Measurements from ENCODE around the gene TRIM48. TPM values are rescaled to one million over a fixed set of nuclear protein-coding genes. Genes with fewer than 3 reads are reported as not detected.
"Not testable (repeated sequence)": the region's sequence is repeated elsewhere in the genome, so short reads cannot be mapped to it uniquely, and the experiment has no call there.

TRIM48 gene
- total RNA-seq: under 1 TPM in 1 of 8 experiments, not detected in 7; 0.38 TPM

DNA sequence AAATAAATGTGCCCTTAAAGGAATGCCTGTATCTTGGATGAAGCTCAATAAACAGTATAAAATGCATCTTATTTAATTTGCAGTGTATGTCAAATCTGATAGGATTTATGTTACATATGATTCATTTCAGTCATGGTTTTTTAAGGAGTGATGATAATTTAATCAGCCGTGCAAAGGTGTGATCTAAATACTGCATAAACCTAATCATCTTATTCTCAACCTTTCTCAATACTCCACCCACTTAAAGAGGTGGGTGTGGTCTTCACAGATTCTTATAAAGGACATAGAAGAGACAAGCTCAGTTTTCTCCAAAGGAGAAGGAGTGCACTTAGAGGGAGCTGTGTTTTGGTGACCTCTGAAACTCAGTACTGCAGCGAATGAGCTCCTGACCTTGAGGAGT lies at the start of gene TRIM48:
Gene TRIM48 (plus strand): TSS at position 301 of the 400 bp plus-strand sequence. CDS start 113 bp downstream, outside the sequence.
- H3K4me1 ChIP-seq (replicated peaks in 1 of 2); H3K4me3 ChIP-seq; in situ Hi-C loops (cut with MboI; ENCODE audit: low pct_unique_long_range_greater_than_20kb in 2 of 9, low sequenced_read_pairs in 9 of 9, unreplicated experiment in 9 of 9); H3K27ac ChIP-seq; ATAC-seq (replicated peaks in 6 of 8): not testable (repeated sequence)
- WGBS, 10 experiments: 0 to 40% (median 20%) methylated on average over 1 to 2 of the region's 2 CpGs; no CpG with 5 or more reads in 3 of the 10 experiments

DNA sequence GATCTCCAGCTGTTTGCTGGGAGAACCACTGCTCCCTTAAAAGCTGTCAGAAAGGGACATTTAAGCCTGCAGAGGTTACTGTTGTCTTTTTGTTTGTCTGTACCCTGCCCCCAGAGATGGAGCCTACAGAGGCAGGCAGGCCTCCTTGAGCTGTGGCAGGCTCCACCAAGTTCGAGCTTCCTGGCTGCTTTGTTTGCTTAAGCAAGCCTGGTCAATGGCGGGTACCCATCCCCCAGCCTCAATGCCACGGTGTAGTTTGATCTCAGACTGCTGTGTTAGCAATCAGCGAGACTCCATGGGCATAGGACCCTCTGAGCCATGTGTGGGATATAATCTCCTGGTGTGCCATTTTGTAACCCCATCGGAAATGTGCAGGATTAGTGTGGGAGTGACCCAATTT lies 23.6 kb upstream of the TRIM48 start:
- H3K4me1 ChIP-seq (replicated peaks in 1 of 2); H3K27ac ChIP-seq; H3K4me3 ChIP-seq; ATAC-seq (replicated peaks in 6 of 8); in situ Hi-C loops (cut with MboI; ENCODE audit: low pct_unique_long_range_greater_than_20kb in 2 of 9, low sequenced_read_pairs in 9 of 9, unreplicated experiment in 9 of 9): not testable (repeated sequence)
- WGBS, 10 experiments: 0 to 76% (median 14%) methylated on average over 1 to 5 of the region's 5 CpGs; no CpG with 5 or more reads in 5 of the 10 experiments

- no peak for ATAC-seq (replicated peaks in 6 of 8)
- in situ Hi-C loops (cut with MboI; ENCODE audit: low pct_unique_long_range_greater_than_20kb in 2 of 9, low sequenced_read_pairs in 9 of 9, unreplicated experiment in 9 of 9): no loop called here
- Histone ChIP-seq H3K4me3 (no peak overlapping the region), H3K4me1 (replicated peaks in 1 of 2) (no peaks in the 10 kb centered on the region), H3K27ac (no peak overlapping the region)
- 0 to 59% (median 25%) methylated on average over 1 to 5 of the region's 5 CpGs; no CpG with 5 or more reads in 3 of the 10 experiments for WGBS, 10 experiments
Observed at GRCh38 chr11:55263081-55263480, 1.1 kb downstream of the TRIM48 start.

Other genes with a start within 250 kb of the TRIM48 start
- under 1 TPM in 1 of 8 experiments, not detected in 7; 0.21 TPM for gene OR4A16, start 81.0 kb downstream of the TRIM48 start, total RNA-seq
- gene OR4A15, start 105.8 kb downstream of the TRIM48 start, total RNA-seq: under 1 TPM in 2 of 8 experiments, not detected in 6; 0.33 to 0.36 TPM